Neural crest cell (in vitro differentiated cells): ENCODE measurements around the gene ARHGEF12. TPM values are rescaled to one million over a fixed set of nuclear protein-coding genes. Genes with fewer than 3 reads are reported as not detected.

Source experiments
- DNase-seq: peaks from one replicate; pipeline ENCODE4 v3.0.0; 2021; ENCODE audit warnings: low read depth, mixed read lengths, low spot score
- H3K27ac Mint-ChIP-seq: one replicate; pipeline ENCODE4 v1.8.0; 2021; ENCODE audit warnings: mild to moderate bottlenecking, mixed read lengths; ENCODE audit not compliant: unreplicated experiment
- H3K27me3 Mint-ChIP-seq: 2 replicates; pipeline ENCODE4 v1.8.0; 2021; ENCODE audit warnings: low read depth, mild to moderate bottlenecking, mixed read lengths
- H3K36me3 Mint-ChIP-seq: 2 replicates; pipeline ENCODE4 v1.8.0; 2021; ENCODE audit warnings: low read depth, mild to moderate bottlenecking, mixed read lengths
- H3K4me1 Mint-ChIP-seq: 2 replicates; pipeline ENCODE4 v1.8.0; 2021; ENCODE audit warnings: mixed read lengths
- H3K4me3 Mint-ChIP-seq: one replicate; pipeline ENCODE4 v1.8.0; 2021; ENCODE audit warnings: mild to moderate bottlenecking, mixed read lengths
- H3K9me3 Mint-ChIP-seq: 2 replicates; pipeline ENCODE4 v1.8.0; 2021; ENCODE audit warnings: mixed read lengths
- CTCF ChIP-seq: fragments of 200-600 bp; sonication (generic); conservative IDR thresholded peaks from 2 replicates; pipeline ENCODE4 v1.5.0; 2021; ENCODE audit warnings: antibody characterized with exemption, mild to moderate bottlenecking
- total RNA-seq: library from RNA; stranded (reverse); gene quantifications from 2 replicates; pipeline ENCODE4 v1.2.1, GENCODE V29; 2021

The ARHGEF12 gene
- total RNA-seq, 1 donor from 2014 or later = 66.2 TPM

GRCh38 chr11:120538707-120539106 lies 202.5 kb downstream of the ARHGEF12 start:
- peaks cover 7% of the 10 kb centered on the region for H3K27me3 Mint-ChIP-seq
- no peak overlapping the region for H3K27ac Mint-ChIP-seq
- DNase-seq = no peak
- no peaks in the 10 kb centered on the region for H3K36me3 Mint-ChIP-seq
- H3K4me1 Mint-ChIP-seq = no peaks in the 10 kb centered on the region
- TF ChIP-seq CTCF = no peak
- H3K9me3 Mint-ChIP-seq = no peaks in the 10 kb centered on the region
- no peak overlapping the region for H3K4me3 Mint-ChIP-seq

Other genes starting within 250 kb of the ARHGEF12 start
- not detected in 2 replicates for gene TRIM29, start 198.3 kb upstream of the ARHGEF12 start, total RNA-seq
- gene OAF, start 125.4 kb upstream of the ARHGEF12 start, total RNA-seq = 40.2 and 41.3 TPM in 2 replicates
- gene POU2F3, start 96.3 kb upstream of the ARHGEF12 start, total RNA-seq = not detected in 2 replicates
- gene TLCD5, start 11.1 kb upstream of the ARHGEF12 start, total RNA-seq = 16.7 and 16.8 TPM in 2 replicates
- gene GRIK4, start 175.3 kb downstream of the ARHGEF12 start, total RNA-seq = 0.86 and 0.89 TPM in 2 replicates